Measurements from ENCODE around the gene NXPH3.

Gene NXPH3

GRCh38 chr17:49602783-49603182 is 27.1 kb downstream of the NXPH3 start:
- H3K27me3 ChIP-seq (ENCODE audit: control insufficient read depth in 3 of 3, insufficient read depth in 3 of 3, low read depth in 1 of 3, low read length in 3 of 3), result no peaks in the 10 kb centered on the region
- no peaks in the 10 kb centered on the region for H3K9me3 ChIP-seq (replicated peaks in 1 of 2; ENCODE audit: control insufficient read depth in 2 of 2, insufficient read depth in 1 of 2, low read depth in 1 of 2, low read length in 2 of 2)
- no peak overlapping the region for H3K14ac ChIP-seq (ENCODE audit: low read length)
- no peak overlapping the region for H3K4me3 ChIP-seq (ENCODE audit: low read length in 2 of 2)
- H3K9ac ChIP-seq (ENCODE audit: low read depth, low read length, poor library complexity), result no peak overlapping the region
- no peak overlapping the region for H3K23ac ChIP-seq (ENCODE audit: low read depth, low read length, poor library complexity)
- H2BK15ac ChIP-seq (ENCODE audit: low read length), result no peak overlapping the region
- no peak overlapping the region for H2BK12ac ChIP-seq (ENCODE audit: low read length)
- peaks cover 11 to 96% of the 10 kb centered on the region in 2 donors for H3K36me3 ChIP-seq (replicated peaks in 1 of 2; ENCODE audit: control insufficient read depth in 2 of 2, insufficient read depth in 2 of 2, low read length in 2 of 2)
- no peak overlapping the region for H4K8ac ChIP-seq (ENCODE audit: low read depth, low read length)
- H3K18ac ChIP-seq (ENCODE audit: low read length), result no peak overlapping the region
- H3K4ac ChIP-seq (ENCODE audit: low read length), result no peak overlapping the region
- peaks cover 0 to 17% of the 10 kb centered on the region in 2 donors for H3K4me1 ChIP-seq (ENCODE audit: control insufficient read depth in 2 of 2, insufficient read depth in 1 of 2, low read depth in 1 of 2, low read length in 2 of 2)
- no peak overlapping the region for H3K4me2 ChIP-seq (ENCODE audit: insufficient read depth, low read length, poor library complexity, severe bottlenecking)
- H2AFZ ChIP-seq (ENCODE audit: low read length), result no peak overlapping the region
- no peak overlapping the region for H2AK5ac ChIP-seq (ENCODE audit: low read depth, low read length)
- DNase-seq (ENCODE audit: low spot score), result no peak
- peak overlapping the region; percentile 14 for H3K27ac ChIP-seq (replicated peaks; ENCODE audit: low read length)
- H4K91ac ChIP-seq (ENCODE audit: low read depth, low read length, poor library complexity), result no peak overlapping the region
- no peaks in the 10 kb centered on the region for H3K79me1 ChIP-seq (ENCODE audit: low read depth, low read length)
- H2BK5ac ChIP-seq (ENCODE audit: low read length), result no peak overlapping the region
- no peak overlapping the region for H2BK120ac ChIP-seq (ENCODE audit: low read depth, low read length)

GRCh38 chr17:49603238-49603637 is 27.6 kb downstream of the NXPH3 start:
- Histone ChIP-seq H2BK5ac (ENCODE audit: low read length) (no peak overlapping the region), H2BK15ac (ENCODE audit: low read length) (no peak overlapping the region), H3K23ac (ENCODE audit: low read depth, low read length, poor library complexity) (no peak overlapping the region), H3K9me3 (replicated peaks in 1 of 2; ENCODE audit: control insufficient read depth in 2 of 2, insufficient read depth in 1 of 2, low read depth in 1 of 2, low read length in 2 of 2) (no peaks in the 10 kb centered on the region), H3K4me2 (ENCODE audit: insufficient read depth, low read length, poor library complexity, severe bottlenecking) (no peak overlapping the region), H2BK12ac (ENCODE audit: low read length) (no peak overlapping the region), H3K27ac (replicated peaks; ENCODE audit: low read length) (peak overlapping the region; percentile 14), H3K18ac (ENCODE audit: low read length) (no peak overlapping the region), H4K91ac (ENCODE audit: low read depth, low read length, poor library complexity) (no peak overlapping the region), H3K14ac (ENCODE audit: low read length) (no peak overlapping the region), H3K36me3 (replicated peaks in 1 of 2; ENCODE audit: control insufficient read depth in 2 of 2, insufficient read depth in 2 of 2, low read length in 2 of 2) (peaks cover 7 to 96% of the 10 kb centered on the region in 2 donors), H2BK120ac (ENCODE audit: low read depth, low read length) (no peak overlapping the region), H3K4me3 (ENCODE audit: low read length in 2 of 2) (no peak overlapping the region), H3K79me1 (ENCODE audit: low read depth, low read length) (no peaks in the 10 kb centered on the region), H3K4me1 (ENCODE audit: control insufficient read depth in 2 of 2, insufficient read depth in 1 of 2, low read depth in 1 of 2, low read length in 2 of 2) (peaks cover 0 to 17% of the 10 kb centered on the region in 2 donors), H3K4ac (ENCODE audit: low read length) (no peak overlapping the region), H4K8ac (ENCODE audit: low read depth, low read length) (no peak overlapping the region), H3K27me3 (ENCODE audit: control insufficient read depth in 3 of 3, insufficient read depth in 3 of 3, low read depth in 1 of 3, low read length in 3 of 3) (no peaks in the 10 kb centered on the region), H3K9ac (ENCODE audit: low read depth, low read length, poor library complexity) (no peak overlapping the region), H2AFZ (ENCODE audit: low read length) (no peak overlapping the region), H2AK5ac (ENCODE audit: low read depth, low read length) (no peak overlapping the region)
- DNase-seq (ENCODE audit: low spot score), result no peak
- WGBS, 2 donors (ENCODE audit: extremely low coverage in 2 of 2, insufficient read length in 2 of 2, insufficient replicate concordance in 1 of 2), result no CpG with 5 or more reads among the region's 3 CpGs

DNA sequence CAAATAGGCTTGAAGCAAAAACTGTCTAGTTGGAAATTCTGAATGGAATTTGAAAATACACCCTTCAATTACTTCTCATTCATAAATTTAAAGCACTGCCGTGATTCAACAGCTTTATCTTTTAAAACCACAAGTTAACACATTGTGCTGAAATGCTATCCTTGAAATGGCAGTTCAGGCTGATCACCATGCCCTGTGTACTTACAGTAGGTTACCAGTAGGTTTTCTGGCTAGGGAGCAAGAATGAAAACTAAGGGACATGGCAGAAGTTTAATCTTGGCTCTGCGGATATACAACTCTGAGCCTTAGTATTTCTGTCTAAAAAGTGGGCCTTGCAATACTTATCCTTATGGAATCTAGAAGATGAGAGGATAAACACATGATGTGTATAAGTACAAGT is 28.0 kb downstream of the NXPH3 start:
- Histone ChIP-seq H2AFZ (ENCODE audit: low read length) (no peak overlapping the region), H4K91ac (ENCODE audit: low read depth, low read length, poor library complexity) (no peak overlapping the region), H3K4me2 (ENCODE audit: insufficient read depth, low read length, poor library complexity, severe bottlenecking) (no peak overlapping the region), H2BK120ac (ENCODE audit: low read depth, low read length) (no peak overlapping the region), H3K4me1 (ENCODE audit: control insufficient read depth in 2 of 2, insufficient read depth in 1 of 2, low read depth in 1 of 2, low read length in 2 of 2) (peaks cover 0 to 17% of the 10 kb centered on the region in 2 donors), H3K27ac (replicated peaks; ENCODE audit: low read length) (no peak overlapping the region), H3K18ac (ENCODE audit: low read length) (no peak overlapping the region), H2BK15ac (ENCODE audit: low read length) (no peak overlapping the region), H2BK5ac (ENCODE audit: low read length) (no peak overlapping the region), H2BK12ac (ENCODE audit: low read length) (no peak overlapping the region), H3K4ac (ENCODE audit: low read length) (no peak overlapping the region), H2AK5ac (ENCODE audit: low read depth, low read length) (no peak overlapping the region), H3K14ac (ENCODE audit: low read length) (no peak overlapping the region), H3K27me3 (ENCODE audit: control insufficient read depth in 3 of 3, insufficient read depth in 3 of 3, low read depth in 1 of 3, low read length in 3 of 3) (no peaks in the 10 kb centered on the region), H3K36me3 (replicated peaks in 1 of 2; ENCODE audit: control insufficient read depth in 2 of 2, insufficient read depth in 2 of 2, low read length in 2 of 2) (peaks cover 7 to 96% of the 10 kb centered on the region in 2 donors), H4K8ac (ENCODE audit: low read depth, low read length) (no peak overlapping the region), H3K79me1 (ENCODE audit: low read depth, low read length) (no peaks in the 10 kb centered on the region), H3K9me3 (replicated peaks in 1 of 2; ENCODE audit: control insufficient read depth in 2 of 2, insufficient read depth in 1 of 2, low read depth in 1 of 2, low read length in 2 of 2) (no peaks in the 10 kb centered on the region), H3K23ac (ENCODE audit: low read depth, low read length, poor library complexity) (no peak overlapping the region), H3K4me3 (ENCODE audit: low read length in 2 of 2) (no peak overlapping the region), H3K9ac (ENCODE audit: low read depth, low read length, poor library complexity) (no peak overlapping the region)
- no CpG with 5 or more reads among the region's 2 CpGs for WGBS, 2 donors (ENCODE audit: extremely low coverage in 2 of 2, insufficient read length in 2 of 2, insufficient replicate concordance in 1 of 2)
- DNase-seq (ENCODE audit: low spot score), result no peak

GRCh38 chr17:49604314-49604869 is 28.7 kb downstream of the NXPH3 start:
- Histone ChIP-seq H2BK120ac (ENCODE audit: low read depth, low read length) (no peak overlapping the region), H2AFZ (ENCODE audit: low read length) (no peak overlapping the region), H3K9me3 (replicated peaks in 1 of 2; ENCODE audit: control insufficient read depth in 2 of 2, insufficient read depth in 1 of 2, low read depth in 1 of 2, low read length in 2 of 2) (no peaks in the 10 kb centered on the region), H3K4me1 (ENCODE audit: control insufficient read depth in 2 of 2, insufficient read depth in 1 of 2, low read depth in 1 of 2, low read length in 2 of 2) (peaks cover 0 to 17% of the 10 kb centered on the region in 2 donors), H3K79me1 (ENCODE audit: low read depth, low read length) (no peaks in the 10 kb centered on the region), H2BK15ac (ENCODE audit: low read length) (no peak overlapping the region), H3K9ac (ENCODE audit: low read depth, low read length, poor library complexity) (no peak overlapping the region), H2AK5ac (ENCODE audit: low read depth, low read length) (no peak overlapping the region), H3K27ac (replicated peaks; ENCODE audit: low read length) (no peak overlapping the region), H3K36me3 (replicated peaks in 1 of 2; ENCODE audit: control insufficient read depth in 2 of 2, insufficient read depth in 2 of 2, low read length in 2 of 2) (peaks cover 7 to 94% of the 10 kb centered on the region in 2 donors), H2BK12ac (ENCODE audit: low read length) (no peak overlapping the region), H4K91ac (ENCODE audit: low read depth, low read length, poor library complexity) (no peak overlapping the region), H3K27me3 (ENCODE audit: control insufficient read depth in 3 of 3, insufficient read depth in 3 of 3, low read depth in 1 of 3, low read length in 3 of 3) (no peaks in the 10 kb centered on the region), H4K8ac (ENCODE audit: low read depth, low read length) (no peak overlapping the region), H3K18ac (ENCODE audit: low read length) (no peak overlapping the region), H3K4me2 (ENCODE audit: insufficient read depth, low read length, poor library complexity, severe bottlenecking) (no peak overlapping the region), H3K23ac (ENCODE audit: low read depth, low read length, poor library complexity) (no peak overlapping the region), H3K4me3 (ENCODE audit: low read length in 2 of 2) (no peak overlapping the region), H3K4ac (ENCODE audit: low read length) (no peak overlapping the region), H3K14ac (ENCODE audit: low read length) (no peak overlapping the region), H2BK5ac (ENCODE audit: low read length) (no peak overlapping the region)
- DNase-seq (ENCODE audit: low spot score), result no peak
- no CpG with 5 or more reads among the region's 7 CpGs for WGBS, 2 donors (ENCODE audit: extremely low coverage in 2 of 2, insufficient read length in 2 of 2, insufficient replicate concordance in 1 of 2)

Measured in neuronal stem cell (in vitro differentiated cells).